HG02798 (cell line): ENCODE measurements around the gene ATAD2B.

Experiments
- ATAC-seq: cut with Tn5 transposase; IDR thresholded peaks from one replicate; pipeline ENCODE4 v1.9.1; 2021; ENCODE audit warnings: mild to moderate bottlenecking; ENCODE audit not compliant: unreplicated experiment, poor library complexity

The ATAD2B gene

DNA sequence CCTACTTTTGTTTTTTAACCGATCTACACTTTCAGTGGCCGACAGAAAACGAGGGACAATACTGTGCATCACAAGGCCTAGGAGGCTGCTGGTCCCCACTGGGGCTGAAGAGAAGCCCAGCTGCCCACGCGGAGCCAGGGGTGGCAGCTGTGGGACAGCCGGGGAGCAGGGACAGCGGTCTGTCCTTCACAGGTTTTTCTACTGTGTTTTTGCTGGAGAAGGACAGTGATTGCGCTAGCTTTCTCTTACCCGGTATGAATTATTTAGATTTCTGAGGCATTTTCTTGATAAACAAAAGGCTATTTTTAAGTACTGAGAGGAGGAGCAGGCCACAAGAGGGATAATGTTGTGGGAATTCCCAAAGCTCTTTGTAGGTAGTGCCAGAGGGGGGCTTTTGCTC, 219.8 kb downstream of the ATAD2B start:
- ATAC-seq = no peak

DNA sequence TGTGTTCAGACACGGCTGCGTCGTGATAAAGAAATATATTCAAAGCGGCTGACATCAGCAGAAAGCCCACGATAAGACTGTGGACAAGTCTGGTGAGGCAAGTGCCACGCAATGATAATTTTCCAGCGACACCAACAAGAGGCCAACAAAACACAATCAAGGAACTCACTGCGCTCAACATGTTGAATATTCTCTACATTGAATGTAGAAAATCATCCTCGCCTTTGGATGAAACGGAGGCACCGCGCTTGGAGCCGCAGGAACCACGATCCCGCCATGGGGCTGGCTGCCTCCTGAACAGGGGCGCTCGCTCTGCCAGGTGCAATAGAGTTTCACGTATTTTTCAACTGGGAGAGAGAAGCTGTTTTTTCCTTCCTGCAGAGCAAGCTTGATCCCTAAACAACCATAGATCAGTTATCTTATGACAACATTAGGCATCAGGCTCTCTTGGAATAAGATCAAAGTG, 220.3 kb downstream of the ATAD2B start:
- no peak for ATAC-seq

DNA sequence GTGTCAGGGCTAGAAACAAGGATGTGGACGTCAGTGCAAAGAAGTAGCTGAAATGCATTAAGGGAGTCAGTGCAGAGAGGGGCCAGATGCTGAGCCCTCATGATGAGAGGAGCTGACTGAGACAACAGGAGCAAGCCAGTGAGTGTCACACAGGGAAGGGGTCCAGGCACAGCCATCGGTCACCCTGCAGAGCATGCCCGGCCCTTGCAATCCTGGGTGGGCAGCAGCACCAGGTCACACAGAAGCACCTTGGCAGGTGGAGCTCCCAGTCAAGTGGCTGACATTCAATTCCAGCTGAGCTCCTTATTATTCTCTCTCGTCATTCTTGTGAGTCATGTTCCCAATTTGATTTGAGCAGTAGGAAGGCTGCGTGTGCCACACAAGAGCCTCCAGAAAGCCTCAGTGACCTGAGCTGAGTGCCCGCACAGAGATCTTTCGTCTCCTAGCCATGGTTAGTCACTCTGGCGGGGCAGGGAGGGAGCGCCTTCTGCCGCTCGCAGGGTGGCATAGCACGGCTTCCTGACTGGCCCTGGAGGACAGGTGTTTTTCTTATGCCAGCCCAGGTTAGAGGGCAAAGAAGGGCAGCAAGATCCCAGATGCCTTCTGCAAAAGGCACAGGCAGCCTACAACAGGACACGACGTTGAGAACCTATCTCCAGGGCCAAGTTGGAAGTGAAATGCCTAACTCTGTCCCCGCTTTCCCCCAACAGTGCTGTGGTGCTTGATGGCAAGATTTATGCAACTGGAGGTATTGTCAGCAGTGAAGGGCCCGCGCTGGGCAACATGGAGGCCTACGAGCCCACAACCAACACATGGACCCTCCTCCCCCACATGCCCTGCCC, 220.9 kb downstream of the ATAD2B start:
- ATAC-seq = no peak

DNA sequence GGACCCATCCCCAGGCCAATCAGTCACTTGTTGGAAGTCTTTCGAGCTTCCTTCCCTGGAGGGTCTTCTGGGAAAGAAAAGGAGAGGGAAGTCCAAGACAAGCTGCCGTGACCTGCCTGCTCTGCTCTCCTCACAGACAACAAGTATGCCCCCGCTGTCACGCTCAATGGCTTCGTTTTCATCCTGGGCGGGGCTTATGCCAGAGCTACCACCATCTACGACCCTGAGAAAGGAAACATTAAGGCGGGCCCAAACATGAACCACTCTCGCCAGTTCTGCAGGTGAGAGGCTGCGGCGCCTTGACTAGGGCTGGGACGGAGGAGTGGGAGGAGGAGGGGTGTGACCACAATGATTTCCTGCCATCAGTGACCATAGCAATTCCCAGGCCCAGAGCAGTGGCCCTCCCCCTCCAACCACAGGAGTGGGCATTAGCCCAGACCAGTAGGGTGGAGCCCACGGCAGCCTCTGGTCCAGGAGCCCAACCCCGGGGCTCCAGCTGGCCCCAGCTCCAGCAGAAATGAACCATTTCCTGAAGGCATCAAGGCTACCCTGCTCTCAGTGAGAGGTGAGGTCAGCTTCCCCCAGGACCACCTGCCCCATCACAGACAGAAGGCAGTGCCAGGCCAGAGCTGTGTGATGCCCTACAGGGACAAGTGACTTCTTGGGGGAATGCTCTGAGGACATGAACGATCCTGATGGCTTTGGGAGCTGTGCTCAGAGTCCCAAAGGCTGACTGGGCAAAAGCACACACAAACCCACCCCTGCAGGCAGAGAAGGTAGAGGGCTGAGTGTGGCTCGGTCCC, 223.1 kb downstream of the ATAD2B start:
- no peak for ATAC-seq

GRCh38 chr2:23703037-23703582, 223.8 kb downstream of the ATAD2B start:
- ATAC-seq = no peak

- ATAC-seq = no peak
These were observed 226.3 kb downstream of the ATAD2B start for GRCh38 chr2:23700627-23701026.

GRCh38 chr2:23699580-23699925, 227.4 kb downstream of the ATAD2B start:
- no peak for ATAC-seq

DNA sequence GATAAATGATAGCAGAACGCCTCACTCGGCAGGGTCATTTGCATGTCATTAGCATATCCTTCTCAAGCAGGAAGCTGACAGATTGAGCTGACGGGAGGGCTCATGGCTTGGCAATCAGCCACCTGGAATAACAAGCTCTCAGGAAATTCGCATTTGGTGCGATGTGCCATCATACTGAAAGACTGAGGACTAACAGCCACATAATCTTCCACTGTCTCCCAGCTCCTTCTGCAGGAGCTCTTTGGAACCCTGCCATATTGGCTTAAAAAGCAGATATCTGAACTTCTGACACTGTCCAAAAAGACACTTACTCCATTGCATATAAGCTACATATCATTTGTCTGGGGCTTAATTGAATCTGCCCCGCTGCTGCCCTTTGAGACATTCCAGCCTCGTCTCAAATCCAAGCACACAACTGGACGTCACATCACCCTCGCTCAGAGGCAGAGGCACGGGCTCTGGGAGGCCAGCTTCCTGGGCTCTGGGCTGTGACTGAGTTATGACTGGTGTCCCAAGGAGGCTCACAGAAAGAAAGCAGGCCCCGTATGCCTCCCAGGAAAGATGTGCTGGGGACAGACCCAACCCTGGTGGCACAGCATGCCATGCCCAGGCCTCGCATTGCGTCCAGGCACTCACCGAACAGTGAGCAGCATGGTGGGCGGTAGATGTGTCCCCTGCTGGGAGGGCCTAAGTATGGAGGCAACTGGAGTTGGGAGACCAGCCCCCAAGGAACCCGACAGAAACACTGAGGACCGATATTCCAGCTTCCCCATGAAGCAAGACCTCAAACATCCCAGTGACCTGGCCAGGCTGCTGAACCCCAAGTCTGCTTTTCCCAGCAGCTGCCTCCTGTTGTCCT, 228.0 kb downstream of the ATAD2B start:
- no peak for ATAC-seq
